CD4-positive, alpha-beta T cell (primary cell): ENCODE data around the gene TOX3. TPM values are rescaled to one million over a fixed set of nuclear protein-coding genes. Genes with fewer than 3 reads are reported as not detected.

ENCODE experiments used
- ATAC-seq: fragments of 200-7000 bp; cut with Tn5 transposase; one replicate; pipeline ENCODE4 v1.10.0; 2022; ENCODE audit warnings: mild to moderate bottlenecking; ENCODE audit not compliant: poor library complexity
- CTCF ChIA-PET: fragments of 350-600 bp; sonication (Branson Sonifier 250); formaldehyde crosslinking; loops from one replicate; lab custom pipeline; 2021; ENCODE audit warnings: antibody characterized with exemption, inconsistent platforms; lab: Charles Lee
- POLR2A ChIA-PET: fragments of 350-600 bp; sonication (Branson Sonifier 250); formaldehyde crosslinking; loops from one replicate; lab custom pipeline; 2021; ENCODE audit warnings: antibody characterized with exemption, inconsistent platforms; lab: Charles Lee
- DNase-seq, 14 experiments: peaks; one replicate each; pipeline ENCODE4 v3.0.0-alpha.2; 2013 to 2020; ENCODE audit warnings: mixed read lengths in 2 of 14
- H3K27ac ChIP-seq, 2 donors: one replicate each; pipeline versions ENCODE4 v1.5.1 to v1.7.0; 2013; ENCODE audit warnings: low read length in 2 of 2, low read depth in 1 of 2, mild to moderate bottlenecking in 1 of 2
- H3K27me3 ChIP-seq, 2 experiments: 1 replicate in 1 of 2; 2 replicates in 1 of 2; pipeline versions ENCODE4 v1.6.1 to v1.7.0; 2013; ENCODE audit warnings: low read length in 2 of 2, control low read depth in 1 of 2, mild to moderate bottlenecking in 1 of 2, moderate library complexity in 1 of 2; ENCODE audit not compliant: insufficient read depth in 2 of 2, control insufficient read depth in 1 of 2
- H3K36me3 ChIP-seq: one replicate; pipeline ENCODE4 v1.6.1; 2013; ENCODE audit warnings: low read length, control low read depth; ENCODE audit not compliant: insufficient read depth
- H3K4me1 ChIP-seq: one replicate; pipeline ENCODE4 v1.6.1; 2013; ENCODE audit warnings: low read length, control low read depth; ENCODE audit not compliant: insufficient read depth
- H3K4me3 ChIP-seq: one replicate; pipeline ENCODE4 v1.5.1; 2013; ENCODE audit warnings: mild to moderate bottlenecking, low read length, moderate library complexity
- H3K9me3 ChIP-seq, 2 experiments: 1 replicate in 1 of 2; 2 replicates in 1 of 2; pipeline versions ENCODE4 v1.6.1 to v1.7.0; 2013; ENCODE audit warnings: low read length in 2 of 2, mild to moderate bottlenecking in 2 of 2, control low read depth in 1 of 2, moderate library complexity in 1 of 2; ENCODE audit not compliant: control insufficient read depth in 1 of 2, insufficient read depth in 1 of 2
- H3K27ac Mint-ChIP-seq: one replicate; pipeline ENCODE4 v1.8.0; 2020; ENCODE audit warnings: mixed read lengths
- H3K27me3 Mint-ChIP-seq: one replicate; pipeline ENCODE4 v1.8.0; 2021; ENCODE audit warnings: mixed read lengths
- H3K36me3 Mint-ChIP-seq: one replicate; pipeline ENCODE4 v1.8.0; 2021; ENCODE audit warnings: low read depth, mixed read lengths
- H3K4me1 Mint-ChIP-seq: one replicate; pipeline ENCODE4 v1.8.0; 2021; ENCODE audit warnings: low read depth, mixed read lengths
- H3K4me3 Mint-ChIP-seq: one replicate; pipeline ENCODE4 v1.8.0; 2020; ENCODE audit warnings: mild to moderate bottlenecking, mixed read lengths
- H3K9me3 Mint-ChIP-seq: one replicate; pipeline ENCODE4 v1.8.0; 2020; ENCODE audit warnings: mixed read lengths
- intact Hi-C, 2 experiments: fragments of 100-400 bp; cut with DNase I in 1 of 2; cut with micrococcal nuclease in 1 of 2; formaldehyde crosslinking; loops; one replicate each; pipeline versions ENCODE4 v1.15.1 to v1.9.0; 2023 to 2025; cut with DNase I, micrococcal nuclease
- total RNA-seq, 174 experiments: library from RNA in 2 of 174; stranded (reverse) in 2 of 174; gene quantifications; one replicate each; pipeline ENCODE4 v1.2.3 and lab custom pipeline; 2021 to 2026
- TF ChIP-seq, protein P1 (sequence below): fragments of 200-600 bp; IDR thresholded peaks from one replicate; pipeline ENCODE4 v1.8.0; 2022; ENCODE audit warnings: antibody characterized with exemption, mild to moderate bottlenecking

TOX3 gene
- total RNA-seq, 2 experiments from 2014 or later = not detected

DNA sequence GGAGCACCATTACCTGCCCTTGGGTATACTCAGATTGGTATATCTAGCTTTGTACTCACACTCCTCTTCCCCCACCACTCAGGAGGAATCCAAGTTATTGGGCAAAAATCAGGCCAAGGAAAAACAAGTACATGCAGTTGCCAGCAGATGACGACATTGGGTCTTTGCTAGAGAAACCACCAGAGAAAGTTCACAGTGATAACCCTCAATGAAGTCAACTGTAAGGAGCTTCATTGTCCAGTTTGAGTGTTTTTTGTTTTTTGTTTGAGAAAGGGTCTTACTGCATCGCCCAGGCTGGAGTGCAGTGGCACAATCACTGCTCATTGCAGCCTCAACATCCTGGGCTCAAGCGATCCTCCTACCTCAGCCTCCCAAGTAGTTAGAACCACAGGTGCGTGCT lies 34.6 kb upstream of the TOX3 start:
- no peaks in the 10 kb centered on the region for H3K4me1 ChIP-seq

DNA sequence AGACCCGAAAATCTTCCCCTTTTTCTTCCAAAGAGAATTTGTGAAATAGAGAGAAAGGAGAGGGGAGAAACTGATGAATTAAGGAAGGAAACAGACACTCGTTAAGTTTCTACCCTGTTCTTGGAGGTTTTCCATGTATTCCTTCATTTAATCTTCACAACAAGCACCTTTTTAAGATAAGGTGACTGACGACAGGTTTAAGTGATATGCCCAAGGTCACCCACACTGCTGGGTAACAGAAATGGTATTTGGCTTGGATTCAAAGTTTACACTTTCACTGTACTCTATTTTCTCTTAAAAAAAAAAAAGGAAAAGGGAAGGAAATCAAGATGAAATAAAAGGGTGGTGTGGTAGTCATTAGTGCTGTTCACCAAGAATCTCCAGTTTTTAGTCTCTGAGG lies 33.5 kb upstream of the TOX3 start:
- CTCF ChIA-PET = no interaction called here
- Histone ChIP-seq H3K27ac (no peak overlapping the region), H3K4me3 (no peak overlapping the region), H3K9me3 (no peaks in the 10 kb centered on the region), H3K4me1 (no peaks in the 10 kb centered on the region), H3K36me3 (no peaks in the 10 kb centered on the region), H3K27me3 (no peaks in the 10 kb centered on the region)
- no peak for ATAC-seq
- intact Hi-C loops = no loop called here
- H3K4me1 Mint-ChIP-seq = no peaks in the 10 kb centered on the region
- H3K9me3 Mint-ChIP-seq = peaks cover 7% of the 10 kb centered on the region
- POLR2A ChIA-PET = no interaction called here
- H3K27me3 Mint-ChIP-seq = no peaks in the 10 kb centered on the region
- H3K4me3 Mint-ChIP-seq = no peak overlapping the region
- DNase-seq = no peak
- no peaks in the 10 kb centered on the region for H3K36me3 Mint-ChIP-seq
- TF ChIP-seq, protein P1, sequence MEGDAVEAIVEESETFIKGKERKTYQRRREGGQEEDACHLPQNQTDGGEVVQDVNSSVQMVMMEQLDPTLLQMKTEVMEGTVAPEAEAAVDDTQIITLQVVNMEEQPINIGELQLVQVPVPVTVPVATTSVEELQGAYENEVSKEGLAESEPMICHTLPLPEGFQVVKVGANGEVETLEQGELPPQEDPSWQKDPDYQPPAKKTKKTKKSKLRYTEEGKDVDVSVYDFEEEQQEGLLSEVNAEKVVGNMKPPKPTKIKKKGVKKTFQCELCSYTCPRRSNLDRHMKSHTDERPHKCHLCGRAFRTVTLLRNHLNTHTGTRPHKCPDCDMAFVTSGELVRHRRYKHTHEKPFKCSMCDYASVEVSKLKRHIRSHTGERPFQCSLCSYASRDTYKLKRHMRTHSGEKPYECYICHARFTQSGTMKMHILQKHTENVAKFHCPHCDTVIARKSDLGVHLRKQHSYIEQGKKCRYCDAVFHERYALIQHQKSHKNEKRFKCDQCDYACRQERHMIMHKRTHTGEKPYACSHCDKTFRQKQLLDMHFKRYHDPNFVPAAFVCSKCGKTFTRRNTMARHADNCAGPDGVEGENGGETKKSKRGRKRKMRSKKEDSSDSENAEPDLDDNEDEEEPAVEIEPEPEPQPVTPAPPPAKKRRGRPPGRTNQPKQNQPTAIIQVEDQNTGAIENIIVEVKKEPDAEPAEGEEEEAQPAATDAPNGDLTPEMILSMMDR = no peak
- H3K27ac Mint-ChIP-seq = no peak overlapping the region

More for the DNA sequence above, 34.6 kb upstream of the TOX3 start:
- Mint-ChIP-seq H3K4me1 (no peaks in the 10 kb centered on the region), H3K27ac (no peak overlapping the region), H3K27me3 (no peaks in the 10 kb centered on the region), H3K36me3 (no peaks in the 10 kb centered on the region), H3K4me3 (no peak overlapping the region), H3K9me3 (peaks cover 5% of the 10 kb centered on the region)
- intact Hi-C loops = no loop called here
- no peak for ATAC-seq
- POLR2A ChIA-PET = no interaction called here
- Histone ChIP-seq H3K27ac (no peak overlapping the region), H3K4me3 (no peak overlapping the region), H3K9me3 (no peaks in the 10 kb centered on the region), H3K27me3 (no peaks in the 10 kb centered on the region), H3K36me3 (no peaks in the 10 kb centered on the region)
- TF ChIP-seq, protein P1 = no peak
- no peak for DNase-seq
- CTCF ChIA-PET = no interaction called here

DNA sequence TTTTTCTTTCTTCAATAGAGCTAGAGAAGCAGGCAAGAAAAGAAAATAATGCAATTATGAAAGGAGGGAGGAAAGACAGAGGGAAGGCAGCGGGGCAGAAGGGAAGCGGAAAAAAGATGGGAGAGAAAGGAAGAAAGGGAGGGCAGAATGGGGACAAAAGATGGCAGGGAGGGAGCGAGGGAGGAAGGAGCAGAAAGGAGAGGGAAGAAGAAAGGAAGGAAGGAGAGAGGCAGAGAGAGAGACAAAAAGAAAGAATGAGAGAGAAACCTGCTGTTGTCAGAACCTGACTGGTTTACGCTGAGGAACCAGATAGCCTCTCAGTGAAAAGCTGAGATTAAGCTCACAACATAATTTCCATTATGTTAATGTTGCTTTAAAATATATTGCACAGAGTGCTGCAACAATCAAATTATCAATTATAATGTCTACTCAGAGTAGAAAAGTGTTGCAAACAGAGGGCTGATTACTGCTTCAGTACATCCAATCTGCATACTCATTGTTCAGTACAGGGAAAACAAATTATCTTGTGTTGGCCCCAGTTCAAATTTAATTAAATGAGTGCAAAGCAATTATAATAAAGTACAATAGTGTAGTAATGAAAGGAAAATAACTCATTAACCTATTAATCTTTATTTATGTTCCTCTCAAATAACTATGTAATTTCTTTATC lies 32.0 kb upstream of the TOX3 start:
- POLR2A ChIA-PET = no interaction called here
- H3K36me3 ChIP-seq = no peaks in the 10 kb centered on the region
- TF ChIP-seq, protein P1 = no peak
- no peaks in the 10 kb centered on the region for H3K27me3 ChIP-seq
- no peaks in the 10 kb centered on the region for H3K4me1 ChIP-seq
- Mint-ChIP-seq H3K27ac (no peak overlapping the region), H3K27me3 (no peaks in the 10 kb centered on the region), H3K4me1 (no peaks in the 10 kb centered on the region), H3K36me3 (no peaks in the 10 kb centered on the region), H3K9me3 (peaks cover 7% of the 10 kb centered on the region), H3K4me3 (no peak overlapping the region)
- H3K4me3 ChIP-seq = no peak overlapping the region
- no peak for ATAC-seq
- no peaks in the 10 kb centered on the region for H3K9me3 ChIP-seq
- no peak for DNase-seq
- CTCF ChIA-PET = no interaction called here
- H3K27ac ChIP-seq = no peak overlapping the region
- intact Hi-C loops = no loop called here
